Skin epidermis (tissue), 12 donors: Measurements from ENCODE around the gene PIK3C2B.
A peak's percentile ranks its signal among the peaks of the same experiment; 100 is the strongest.
"Not testable (repeated sequence)": the region's sequence is repeated elsewhere in the genome, so short reads cannot be mapped to it uniquely, and the experiment has no call there.

Experiments
- H3K27ac ChIP-seq, 21 experiments: fragments of 200-600 bp; sonication (generic) in 11 of 21; one replicate each; pipeline ENCODE4 v1.5.0; 2020; ENCODE audit warnings: mild to moderate bottlenecking in 3 of 21, inconsistent platforms in 2 of 21, moderate library complexity in 2 of 21
- H3K4me3 ChIP-seq, 7 experiments: fragments of 200-600 bp; sonication (generic) in 2 of 7; one replicate each; pipeline ENCODE4 v1.5.0; 2020; ENCODE audit warnings: inconsistent platforms in 2 of 7, mild to moderate bottlenecking in 2 of 7, moderate library complexity in 1 of 7

The PIK3C2B gene, protein sequence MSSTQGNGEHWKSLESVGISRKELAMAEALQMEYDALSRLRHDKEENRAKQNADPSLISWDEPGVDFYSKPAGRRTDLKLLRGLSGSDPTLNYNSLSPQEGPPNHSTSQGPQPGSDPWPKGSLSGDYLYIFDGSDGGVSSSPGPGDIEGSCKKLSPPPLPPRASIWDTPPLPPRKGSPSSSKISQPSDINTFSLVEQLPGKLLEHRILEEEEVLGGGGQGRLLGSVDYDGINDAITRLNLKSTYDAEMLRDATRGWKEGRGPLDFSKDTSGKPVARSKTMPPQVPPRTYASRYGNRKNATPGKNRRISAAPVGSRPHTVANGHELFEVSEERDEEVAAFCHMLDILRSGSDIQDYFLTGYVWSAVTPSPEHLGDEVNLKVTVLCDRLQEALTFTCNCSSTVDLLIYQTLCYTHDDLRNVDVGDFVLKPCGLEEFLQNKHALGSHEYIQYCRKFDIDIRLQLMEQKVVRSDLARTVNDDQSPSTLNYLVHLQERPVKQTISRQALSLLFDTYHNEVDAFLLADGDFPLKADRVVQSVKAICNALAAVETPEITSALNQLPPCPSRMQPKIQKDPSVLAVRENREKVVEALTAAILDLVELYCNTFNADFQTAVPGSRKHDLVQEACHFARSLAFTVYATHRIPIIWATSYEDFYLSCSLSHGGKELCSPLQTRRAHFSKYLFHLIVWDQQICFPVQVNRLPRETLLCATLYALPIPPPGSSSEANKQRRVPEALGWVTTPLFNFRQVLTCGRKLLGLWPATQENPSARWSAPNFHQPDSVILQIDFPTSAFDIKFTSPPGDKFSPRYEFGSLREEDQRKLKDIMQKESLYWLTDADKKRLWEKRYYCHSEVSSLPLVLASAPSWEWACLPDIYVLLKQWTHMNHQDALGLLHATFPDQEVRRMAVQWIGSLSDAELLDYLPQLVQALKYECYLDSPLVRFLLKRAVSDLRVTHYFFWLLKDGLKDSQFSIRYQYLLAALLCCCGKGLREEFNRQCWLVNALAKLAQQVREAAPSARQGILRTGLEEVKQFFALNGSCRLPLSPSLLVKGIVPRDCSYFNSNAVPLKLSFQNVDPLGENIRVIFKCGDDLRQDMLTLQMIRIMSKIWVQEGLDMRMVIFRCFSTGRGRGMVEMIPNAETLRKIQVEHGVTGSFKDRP (N-terminal part only)

DNA sequence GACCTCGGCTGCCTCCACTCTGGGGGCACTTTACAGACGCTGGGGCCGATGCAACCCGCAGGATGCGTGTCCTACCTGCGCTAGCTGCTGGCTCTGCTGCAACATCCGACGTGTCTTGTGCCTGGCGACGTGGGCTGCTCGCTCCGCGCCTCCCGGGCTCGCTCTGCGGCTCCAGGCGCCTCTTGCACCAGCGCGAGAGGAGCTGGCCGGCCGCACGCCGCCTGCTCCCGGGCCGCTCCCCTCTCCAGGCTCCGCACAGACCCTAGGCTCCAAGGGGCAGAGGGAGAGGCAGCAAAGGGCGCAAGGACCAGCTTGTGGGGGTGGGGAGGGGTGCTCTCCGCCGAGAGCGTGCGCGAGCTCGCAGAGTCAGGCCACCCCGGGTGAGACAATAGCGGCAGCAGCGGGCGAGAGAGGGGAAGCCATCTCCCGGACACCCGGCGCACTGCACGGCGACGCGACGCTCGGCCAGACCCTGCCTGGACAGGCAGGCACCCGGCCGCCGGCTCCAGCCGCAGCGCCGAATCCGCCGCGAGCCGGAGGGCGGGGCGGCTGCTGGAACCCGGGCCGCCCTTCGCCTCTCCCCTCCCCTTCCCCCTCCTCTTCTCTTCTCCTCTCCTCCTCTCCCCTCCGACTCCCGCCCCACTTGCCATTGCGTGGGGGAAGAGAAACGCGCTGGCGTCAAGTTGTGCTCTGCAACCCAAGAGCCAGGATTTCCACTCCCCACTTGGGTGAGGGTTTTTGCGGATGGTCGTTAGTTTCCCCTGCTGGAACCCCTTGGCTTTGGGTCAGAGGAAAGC, at the start of gene PIK3C2B:
Gene PIK3C2B, minus strand, starts transcription at position 525 of the 797 bp plus-strand sequence. CDS start 25,003 bp downstream, outside the sequence.
- H3K4me3 ChIP-seq = peak within 1 kb of the TSS; percentile 55 to 86 (median 75)
- H3K27ac ChIP-seq = peak within 1 kb of the TSS; percentile 63 to 95 (median 87)

DNA sequence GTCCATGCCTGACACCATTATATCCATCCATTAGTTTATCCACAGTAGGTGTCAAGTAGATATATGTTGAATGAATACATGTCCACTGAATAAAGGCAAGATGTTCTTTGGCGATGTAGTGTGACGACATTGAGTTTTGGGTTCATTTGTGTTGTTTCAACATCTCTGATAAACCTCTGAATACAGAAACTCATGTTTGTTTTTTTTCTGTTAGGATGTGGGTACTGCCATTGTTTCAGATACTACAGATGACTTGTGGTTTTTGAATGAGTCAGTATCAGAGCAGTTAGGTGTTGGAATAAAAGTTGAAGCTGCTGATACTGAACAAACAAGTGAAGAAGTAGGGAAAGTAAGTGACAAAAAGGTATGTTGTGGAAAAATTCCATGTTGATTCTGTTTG, 49.7 kb upstream of the PIK3C2B start:
- peak overlapping the region in 1 of 21 experiments; percentile 63 for H3K27ac ChIP-seq

DNA sequence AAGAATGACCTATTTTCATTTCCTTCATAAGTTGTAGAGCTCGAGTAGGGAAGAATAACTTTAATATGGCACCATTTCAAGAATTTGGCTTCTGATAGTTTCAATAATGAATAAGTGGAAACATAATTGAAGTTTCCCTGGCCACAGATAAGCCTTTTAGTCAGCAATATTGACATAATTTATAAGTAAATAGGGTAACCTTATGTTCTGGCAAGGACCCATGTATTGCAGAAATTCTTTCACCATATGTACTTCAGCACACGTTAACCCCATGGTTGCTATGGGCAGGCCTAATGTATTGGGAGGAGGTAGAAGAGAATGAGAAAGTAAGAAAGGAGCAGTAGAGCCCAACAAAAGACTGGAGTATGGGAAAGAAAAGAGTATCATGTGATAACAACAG, 47.0 kb upstream of the PIK3C2B start:
- no peak overlapping the region for H3K4me3 ChIP-seq
- no peak overlapping the region for H3K27ac ChIP-seq

More for the DNA sequence above, 49.7 kb upstream of the PIK3C2B start:
- H3K4me3 ChIP-seq = no peak overlapping the region

DNA sequence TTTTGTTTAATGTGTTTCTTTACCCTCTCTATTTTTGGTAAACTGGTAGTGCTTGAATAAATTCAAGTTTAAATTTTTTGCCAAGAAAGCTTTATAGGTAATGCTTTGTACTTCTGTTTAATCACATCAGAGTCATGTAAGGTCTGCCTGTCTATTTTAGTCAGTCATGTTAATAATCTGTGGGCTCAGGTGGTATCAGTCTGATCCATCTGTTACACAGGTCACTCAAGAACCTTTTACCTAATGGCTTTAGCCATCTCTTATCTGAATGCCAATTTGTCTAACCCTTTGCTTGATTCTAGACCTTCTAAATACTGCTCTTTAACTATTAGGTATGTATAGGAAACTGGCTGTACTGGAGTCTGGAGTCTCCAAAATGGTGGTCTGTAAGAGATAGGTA, 38.2 kb upstream of the PIK3C2B start:
- Histone ChIP-seq H3K27ac (no peak overlapping the region), H3K4me3 (no peak overlapping the region)

DNA sequence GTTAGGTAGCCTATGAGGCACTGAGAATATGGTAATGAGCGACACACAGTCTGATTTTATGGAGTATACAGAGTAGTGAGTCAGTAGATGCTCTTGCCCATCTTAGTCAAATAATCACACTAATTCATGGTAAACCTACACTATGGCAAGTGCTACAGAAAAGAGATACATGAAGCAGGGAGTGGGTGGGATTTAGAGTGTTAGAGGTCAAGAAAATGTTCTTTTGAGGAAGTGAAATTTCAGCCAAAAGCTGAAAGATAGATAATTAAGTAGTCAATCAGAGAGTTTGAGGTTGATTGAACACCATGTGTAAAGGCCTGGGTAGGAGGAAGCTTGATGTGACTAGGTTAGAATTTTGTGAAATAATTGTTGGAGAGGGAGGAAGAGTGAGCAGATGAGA, 36.3 kb upstream of the PIK3C2B start:
- Histone ChIP-seq H3K4me3 (no peak overlapping the region), H3K27ac (no peak overlapping the region)

DNA sequence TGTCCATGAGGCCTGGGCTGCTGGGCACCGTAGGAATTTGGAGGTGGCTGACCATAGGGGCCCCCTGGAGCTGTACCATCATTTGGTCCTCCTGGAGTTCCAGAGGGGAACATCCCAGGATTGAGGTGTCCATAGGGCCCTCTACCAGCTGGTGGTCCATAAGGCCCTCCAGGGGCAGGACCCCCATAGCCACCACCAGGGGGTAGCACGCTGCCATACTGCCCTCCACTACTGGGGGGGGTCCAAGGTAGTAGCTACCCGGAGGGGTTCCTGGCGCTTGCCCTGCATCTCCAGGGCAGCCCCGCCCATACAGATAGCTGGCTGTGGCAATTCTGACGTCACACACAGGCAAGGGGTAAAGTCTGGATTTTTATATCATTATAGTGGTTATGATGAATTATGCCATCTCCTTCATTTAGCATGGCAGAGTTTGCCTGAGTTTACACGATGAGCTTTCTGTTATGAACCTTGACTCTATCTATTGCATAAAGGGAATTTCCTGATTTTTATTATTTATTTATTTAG, 34.8 kb upstream of the PIK3C2B start:
- Histone ChIP-seq H3K4me3 (no peak overlapping the region), H3K27ac (no peak overlapping the region)

DNA sequence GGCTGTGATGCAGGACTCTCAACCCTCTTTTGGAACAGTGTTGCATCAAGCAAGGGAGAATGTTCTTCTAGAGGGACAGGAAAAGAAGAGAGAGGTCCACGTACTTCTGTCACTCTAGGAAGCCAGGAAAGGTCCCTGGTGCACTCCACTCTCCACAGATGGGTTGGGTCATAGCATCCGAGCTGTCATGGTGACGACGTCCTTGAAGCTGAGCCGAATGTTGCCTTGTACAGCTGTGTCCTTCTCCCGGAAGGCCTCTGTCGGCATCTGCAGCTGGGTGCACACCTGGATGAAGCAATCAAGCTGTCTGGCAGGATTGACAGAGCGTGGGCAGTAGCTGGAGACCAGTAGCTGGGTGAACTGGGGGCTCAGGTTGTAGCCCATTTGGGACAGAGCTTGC, 34.1 kb upstream of the PIK3C2B start:
- Histone ChIP-seq H3K4me3 (no peak overlapping the region), H3K27ac (no peak overlapping the region)

DNA sequence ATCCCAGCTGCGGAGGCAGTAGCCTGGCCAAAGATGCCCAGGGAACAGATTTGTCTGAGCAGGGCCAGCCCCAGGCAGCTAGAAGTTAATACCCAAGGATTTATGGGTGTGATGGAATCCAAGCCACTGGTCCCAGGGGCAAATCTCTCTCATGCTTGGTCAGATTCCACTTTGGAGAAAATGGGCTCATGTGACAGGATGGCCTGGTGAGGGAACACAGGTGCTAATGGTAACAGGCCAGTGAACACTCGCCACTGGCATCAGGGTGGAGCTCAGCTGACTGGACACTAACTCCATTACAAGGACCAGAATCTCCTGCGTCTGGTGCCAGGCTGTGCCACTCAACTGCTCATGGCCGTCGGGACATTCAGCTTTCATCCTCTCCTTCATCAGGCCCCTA, 33.6 kb upstream of the PIK3C2B start:
- H3K27ac ChIP-seq = no peak overlapping the region
- H3K4me3 ChIP-seq = no peak overlapping the region

DNA sequence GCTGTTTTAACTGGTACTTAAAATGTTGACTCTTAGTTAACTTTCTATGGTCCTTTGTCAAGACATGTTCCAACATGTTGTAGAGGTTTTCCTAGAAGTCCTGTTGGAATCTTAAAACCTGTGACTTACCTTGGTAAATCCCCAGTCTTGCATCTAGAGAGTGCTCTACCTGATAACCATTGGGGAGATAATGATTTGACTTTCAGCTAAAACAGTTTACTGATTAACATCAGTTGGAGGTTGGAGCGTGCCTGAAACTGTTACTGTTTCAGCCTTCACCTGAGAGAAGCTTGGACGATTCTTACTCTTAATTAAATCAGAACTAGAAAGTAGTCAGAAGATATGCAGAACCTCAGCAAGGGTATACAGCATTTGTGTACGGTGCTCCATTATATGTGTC, 30.4 kb upstream of the PIK3C2B start:
- H3K4me3 ChIP-seq = no peak overlapping the region
- H3K27ac ChIP-seq = peak overlapping the region in 1 of 21 experiments; percentile 10

DNA sequence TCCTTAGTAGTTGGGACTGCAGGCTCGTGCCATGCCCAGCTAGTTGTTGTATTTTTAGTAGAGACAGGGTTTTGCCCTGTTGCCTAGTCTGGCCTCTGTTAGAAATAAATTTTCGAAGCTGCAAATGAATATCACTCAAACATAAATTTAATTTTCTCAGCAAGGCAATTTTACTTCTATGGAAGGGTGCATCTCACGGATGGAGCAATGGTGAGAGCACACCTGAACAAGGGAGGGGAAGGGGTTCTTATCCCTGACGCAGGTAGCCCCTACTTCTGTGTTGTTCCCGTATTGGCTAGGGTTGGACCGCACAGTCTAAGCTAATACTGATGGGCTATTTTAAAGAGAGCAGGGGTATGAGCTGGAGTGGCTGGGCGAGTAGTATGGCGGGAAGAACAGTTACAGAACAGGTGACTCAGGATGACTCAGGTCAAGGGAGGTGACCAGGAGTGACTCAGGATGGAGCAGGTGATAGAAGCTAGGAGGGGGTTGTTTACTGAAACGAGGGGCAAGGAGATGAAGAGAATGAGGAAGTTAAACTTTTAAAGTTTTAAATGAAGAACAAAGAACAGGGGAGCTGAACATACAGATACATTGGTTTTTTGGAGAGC, 29.1 kb upstream of the PIK3C2B start:
- H3K27ac ChIP-seq = no peak overlapping the region
- H3K4me3 ChIP-seq = no peak overlapping the region

DNA sequence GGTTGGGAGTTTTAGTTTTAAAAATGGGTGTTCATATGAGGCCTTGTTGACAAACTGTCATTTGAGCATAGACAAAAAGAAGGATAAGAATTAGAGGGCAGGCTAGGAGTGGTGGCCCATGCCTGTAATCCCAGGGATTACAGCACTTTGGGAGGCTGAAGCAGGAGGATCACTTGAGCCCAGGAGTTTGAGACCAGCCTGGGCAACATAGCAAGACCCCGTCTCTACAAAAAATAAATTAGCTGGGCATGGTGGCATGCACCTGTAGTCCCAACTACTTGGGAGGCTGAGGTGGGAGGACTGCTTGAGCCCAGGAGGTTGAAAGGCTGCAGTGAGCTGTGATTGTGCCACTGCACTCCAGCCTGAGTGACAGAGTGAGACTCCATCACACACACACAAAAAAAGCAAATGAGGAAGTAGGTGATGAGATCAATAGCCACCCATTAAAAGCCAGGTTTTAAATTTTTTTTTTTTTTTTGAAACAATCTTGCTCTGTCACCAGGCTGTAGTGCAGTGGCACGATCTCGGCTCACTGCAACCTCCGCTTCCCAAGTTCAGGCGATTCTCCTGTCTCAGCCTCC, 27.4 kb upstream of the PIK3C2B start:
- peak overlapping the region in 3 of 21 experiments; percentile 23 to 63 (median 32) for H3K27ac ChIP-seq
- not testable (repeated sequence) for H3K4me3 ChIP-seq

DNA sequence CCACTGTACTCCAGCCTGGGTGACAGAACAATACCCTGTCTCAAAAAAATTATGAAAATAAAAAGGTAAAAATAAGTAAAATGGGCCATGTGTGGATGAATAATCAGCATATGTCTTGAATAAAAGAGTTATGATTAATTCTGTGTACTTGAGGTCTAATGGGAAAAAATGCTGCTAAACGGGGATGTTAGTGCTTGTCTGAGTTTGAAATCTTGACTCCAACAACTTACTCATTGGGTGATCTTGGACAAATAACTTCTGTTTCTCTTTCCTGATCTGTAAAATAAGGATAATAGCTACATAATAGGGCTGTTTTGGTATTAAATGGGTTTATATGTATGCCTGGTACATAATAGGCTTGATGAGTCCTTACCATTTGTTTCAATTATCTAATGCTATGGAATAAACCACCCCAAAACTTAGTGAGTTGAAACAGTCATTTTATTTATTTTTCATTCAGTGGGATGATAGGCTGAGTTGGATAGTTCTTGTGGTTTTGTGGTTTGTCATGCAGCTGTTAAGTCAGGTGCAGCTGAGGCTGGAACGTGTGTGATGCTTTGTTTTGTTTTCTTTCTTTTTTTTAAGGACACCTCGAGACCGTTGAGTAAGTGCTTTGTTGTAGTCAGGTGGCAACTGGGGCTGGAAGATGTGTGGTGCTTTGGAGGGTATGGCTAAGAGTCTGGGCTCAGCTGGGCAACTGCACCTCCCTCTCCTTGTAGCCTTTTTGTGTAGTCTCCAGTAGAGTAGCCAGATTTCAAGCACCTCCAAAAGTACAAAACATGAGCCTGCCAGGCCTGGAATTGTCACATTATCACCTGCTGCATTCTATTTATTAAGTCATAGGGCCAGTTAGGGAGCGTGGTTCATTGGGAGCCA, 26.5 kb upstream of the PIK3C2B start:
- Histone ChIP-seq H3K4me3 (no peak overlapping the region), H3K27ac (peak overlapping the region in 7 of 21 experiments; percentile 2 to 63 (median 29))

DNA sequence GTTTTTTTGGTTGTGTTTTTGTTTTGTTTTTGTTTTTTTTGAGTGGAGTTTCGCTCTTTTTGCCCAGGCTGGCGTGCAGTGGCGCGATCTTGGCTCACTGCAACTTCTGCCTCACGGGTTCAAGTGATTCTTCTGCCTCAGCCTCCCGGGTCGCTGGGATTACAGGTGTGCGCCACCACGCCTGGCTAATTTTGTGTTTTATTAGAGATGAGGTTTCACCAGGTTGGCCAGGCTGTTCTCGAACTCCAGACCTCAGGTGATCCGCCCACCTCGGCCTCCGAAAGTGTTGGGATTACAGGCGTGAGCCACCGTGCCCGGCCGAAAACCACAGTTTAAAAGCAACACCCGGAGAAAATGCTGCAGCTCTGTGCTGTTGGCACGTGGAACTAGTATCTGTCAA, 22.8 kb upstream of the PIK3C2B start:
- H3K27ac ChIP-seq = peak overlapping the region in 15 of 21 experiments; percentile 36 to 99 (median 96)

DNA sequence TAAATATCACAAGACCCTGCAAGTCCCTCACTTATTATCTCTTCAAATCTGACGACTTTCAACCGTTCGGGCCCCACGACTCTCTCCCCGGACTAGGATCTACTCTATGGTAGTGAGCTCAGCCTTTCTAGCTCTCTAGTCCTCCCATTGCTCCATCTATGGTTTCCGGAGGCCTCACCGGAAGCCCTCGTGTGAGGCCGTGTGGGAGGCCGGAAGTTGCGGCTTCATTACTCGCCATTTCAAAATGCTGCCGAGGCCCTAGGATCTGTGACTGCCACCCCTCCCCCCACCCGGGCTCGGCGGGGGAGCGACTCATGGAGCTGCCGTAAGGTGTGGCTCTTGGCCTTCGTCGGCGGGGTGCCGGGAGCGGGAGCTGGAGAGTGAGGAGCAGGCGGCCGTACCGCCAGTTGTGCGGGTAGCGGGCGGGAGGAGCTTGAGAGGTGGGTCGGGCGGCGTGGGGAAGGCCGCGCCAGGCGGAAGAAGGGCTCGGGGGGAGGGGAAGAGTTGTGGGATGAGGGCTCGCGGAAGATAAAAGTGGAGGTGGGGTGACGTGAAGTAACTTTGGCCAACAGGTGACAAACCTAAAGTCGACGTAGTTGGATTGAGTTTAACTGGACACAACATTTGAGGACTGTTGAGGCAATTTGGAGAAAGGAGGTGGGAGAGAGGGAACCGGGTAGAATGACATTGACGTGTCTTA, 21.7 kb upstream of the PIK3C2B start, which contains the start of gene MDM4:
Gene MDM4, plus strand, starts transcription at position 227 of the 700 bp plus-strand sequence. CDS start 9,113 bp downstream, outside the sequence.
- Histone ChIP-seq H3K27ac (peak within 1 kb of the TSS; percentile 71 to 99 (median 95)), H3K4me3 (peak within 1 kb of the TSS; percentile 59 to 83 (median 72))

More for the DNA sequence above, 22.8 kb upstream of the PIK3C2B start:
- H3K4me3 ChIP-seq = peak overlapping the region in 6 of 7 experiments; percentile 59 to 83 (median 74)

DNA sequence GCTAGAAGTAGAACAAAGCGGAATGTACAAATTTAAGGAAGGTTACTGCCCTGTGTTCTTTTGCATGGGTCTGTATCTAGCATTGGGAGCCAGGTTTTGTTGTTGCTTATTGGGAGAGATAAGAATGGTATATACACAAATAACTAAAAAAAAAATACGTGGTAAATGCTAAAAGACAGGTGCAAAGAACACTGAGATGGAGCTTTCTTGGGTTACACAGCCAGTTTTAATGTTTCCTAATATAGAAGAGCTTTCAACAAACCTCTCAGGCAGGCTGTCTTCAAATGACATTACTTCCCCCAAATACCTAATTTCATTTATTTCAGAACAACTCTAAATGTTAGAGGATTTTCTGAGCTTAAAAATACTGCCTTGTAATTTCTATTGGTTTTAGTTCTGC, 20.2 kb upstream of the PIK3C2B start:
- no peak overlapping the region for H3K27ac ChIP-seq
- no peak overlapping the region for H3K4me3 ChIP-seq

DNA sequence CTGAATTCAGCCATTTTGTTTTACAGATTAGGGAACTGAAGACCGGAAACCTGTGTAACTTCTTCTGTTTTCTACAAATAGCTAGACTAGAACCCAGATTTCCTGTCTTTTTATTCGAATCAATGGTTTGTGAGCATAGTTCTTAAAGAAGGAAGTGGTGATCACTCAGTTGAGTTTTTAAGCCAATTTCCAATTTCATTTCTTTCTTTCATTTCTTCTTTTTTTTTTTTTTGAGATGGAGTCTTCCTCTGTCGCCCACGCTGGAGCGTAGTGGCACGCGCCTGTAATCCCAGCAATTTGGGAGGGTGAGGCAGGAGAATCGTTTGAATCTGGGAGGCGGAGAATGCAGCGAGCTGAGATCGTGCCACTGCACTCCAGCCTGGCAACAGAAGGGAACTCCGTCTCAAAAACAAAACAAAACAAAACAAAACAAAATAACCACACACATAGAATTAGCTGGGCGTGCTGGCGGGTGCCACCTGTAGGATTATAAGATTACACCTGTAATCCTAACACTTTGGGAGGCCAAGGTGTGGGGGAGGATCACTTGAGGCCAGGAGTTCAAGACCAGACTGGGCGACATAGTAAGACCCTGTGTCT, 18.6 kb upstream of the PIK3C2B start:
- Histone ChIP-seq H3K27ac (peak overlapping the region in 16 of 21 experiments; percentile 4 to 85 (median 56)), H3K4me3 (no peak overlapping the region)
